SU-DHL-6 (cell line): ENCODE results near the gene IFIT1B.

ENCODE experiments used
- H2AFZ ChIP-seq: fragments of 200-600 bp; sonication (generic); 2 replicates; pipeline ENCODE4 v1.6.1; 2014; ENCODE audit warnings: low read depth, mild to moderate bottlenecking, moderate library complexity, mixed read lengths, antibody characterized with exemption, low read length; ENCODE audit not compliant: severe bottlenecking
- H3F3A ChIP-seq: fragments of 200-600 bp; shearing (Covaris generic); 2 replicates; pipeline ENCODE4 v1.6.0; 2016; ENCODE audit warnings: antibody characterized with exemption, mild to moderate bottlenecking; ENCODE audit not compliant: insufficient read depth
- H3K27ac ChIP-seq: fragments of 200-600 bp; sonication (generic); 2 replicates; pipeline ENCODE4 v1.5.1; 2016; ENCODE audit warnings: low read depth, mild to moderate bottlenecking, low read length, moderate library complexity, mixed read lengths
- H3K27me3 ChIP-seq: fragments of 200-600 bp; sonication (generic), shearing (Covaris generic); 2 replicates; pipeline ENCODE4 v1.6.0; 2014; ENCODE audit warnings: mild to moderate bottlenecking, low read length
- H3K36me3 ChIP-seq: fragments of 200-600 bp; sonication (generic); 2 replicates; pipeline ENCODE4 v1.6.1; 2014; ENCODE audit warnings: mild to moderate bottlenecking, low read length, mixed read lengths
- H3K4me2 ChIP-seq: fragments of 300-600, 200-600 bp; shearing (Covaris generic), sonication (generic); 2 replicates; pipeline ENCODE4 v1.6.0; 2014; ENCODE audit warnings: low read length, low read depth, mild to moderate bottlenecking; ENCODE audit not compliant: poor library complexity, severe bottlenecking
- H3K4me3 ChIP-seq: fragments of 200-600 bp; sonication (generic); 2 replicates; pipeline ENCODE4 v1.5.1; 2014; ENCODE audit warnings: antibody characterized with exemption, low read length, mild to moderate bottlenecking, mixed read lengths; ENCODE audit not compliant: insufficient read depth, poor library complexity, severe bottlenecking
- H3K79me2 ChIP-seq: fragments of 200-600 bp; sonication (generic); 2 replicates; pipeline ENCODE4 v1.6.1; 2014; ENCODE audit warnings: mild to moderate bottlenecking, low read length, moderate library complexity; ENCODE audit not compliant: insufficient read depth
- H3K9ac ChIP-seq: fragments of 200-600 bp; sonication (generic); 2 replicates; pipeline ENCODE4 v1.7.0; 2014; ENCODE audit warnings: mild to moderate bottlenecking, low read length
- H3K9me2 ChIP-seq: fragments of 200-600 bp; sonication (generic); replicated peaks from 2 replicates; pipeline ENCODE4 v1.6.1; 2014; ENCODE audit warnings: low read length; ENCODE audit not compliant: insufficient read depth
- H3K9me3 ChIP-seq: fragments of 200-600 bp; sonication (generic); 2 replicates; pipeline ENCODE4 v1.6.1; 2014; ENCODE audit warnings: low read length, mixed read lengths; ENCODE audit not compliant: insufficient read depth
- H4K20me1 ChIP-seq: fragments of 200-600 bp; sonication (generic); 2 replicates; pipeline ENCODE4 v1.6.1; 2014; ENCODE audit warnings: low read depth, mild to moderate bottlenecking, antibody characterized with exemption, low read length, moderate library complexity, mixed read lengths
- EZH2phosphoT487 ChIP-seq: fragments of 200-600 bp; sonication (generic), shearing (Covaris generic); conservative IDR thresholded peaks from 2 replicates; pipeline ENCODE4 v1.6.1; 2018; ENCODE audit warnings: mild to moderate bottlenecking, antibody characterized with exemption, low read length, moderate library complexity, mixed read lengths
- TF ChIP-seq, protein P1 (sequence below): fragments of 200-600 bp; sonication (generic); IDR thresholded peaks from one replicate; pipeline ENCODE4 v1.5.1; 2017; ENCODE audit warnings: antibody characterized with exemption, mild to moderate bottlenecking, low read length, moderate library complexity; ENCODE audit not compliant: insufficient read depth, poor library complexity, severe bottlenecking

The IFIT1B gene

DNA sequence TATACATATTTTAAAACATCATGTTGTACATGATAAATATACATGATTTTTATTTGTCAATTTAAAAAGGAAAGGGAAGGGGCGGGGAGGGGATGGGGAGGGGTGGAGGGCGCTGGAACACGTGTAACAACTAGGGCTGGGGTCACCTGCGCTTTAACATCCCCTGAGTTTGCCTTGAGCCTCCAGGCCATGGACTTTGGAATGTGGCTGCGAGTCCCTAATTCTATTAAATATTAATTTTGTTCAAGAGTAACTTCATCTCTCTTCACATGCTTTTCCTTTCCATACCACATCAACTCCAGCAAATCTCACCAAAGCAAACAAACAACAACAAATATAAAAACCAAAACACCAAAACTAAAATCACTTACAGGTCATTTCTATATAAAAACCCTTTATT, 47.1 kb downstream of the IFIT1B start:
- H2AFZ ChIP-seq: no peak overlapping the region
- TF ChIP-seq, protein P1, sequence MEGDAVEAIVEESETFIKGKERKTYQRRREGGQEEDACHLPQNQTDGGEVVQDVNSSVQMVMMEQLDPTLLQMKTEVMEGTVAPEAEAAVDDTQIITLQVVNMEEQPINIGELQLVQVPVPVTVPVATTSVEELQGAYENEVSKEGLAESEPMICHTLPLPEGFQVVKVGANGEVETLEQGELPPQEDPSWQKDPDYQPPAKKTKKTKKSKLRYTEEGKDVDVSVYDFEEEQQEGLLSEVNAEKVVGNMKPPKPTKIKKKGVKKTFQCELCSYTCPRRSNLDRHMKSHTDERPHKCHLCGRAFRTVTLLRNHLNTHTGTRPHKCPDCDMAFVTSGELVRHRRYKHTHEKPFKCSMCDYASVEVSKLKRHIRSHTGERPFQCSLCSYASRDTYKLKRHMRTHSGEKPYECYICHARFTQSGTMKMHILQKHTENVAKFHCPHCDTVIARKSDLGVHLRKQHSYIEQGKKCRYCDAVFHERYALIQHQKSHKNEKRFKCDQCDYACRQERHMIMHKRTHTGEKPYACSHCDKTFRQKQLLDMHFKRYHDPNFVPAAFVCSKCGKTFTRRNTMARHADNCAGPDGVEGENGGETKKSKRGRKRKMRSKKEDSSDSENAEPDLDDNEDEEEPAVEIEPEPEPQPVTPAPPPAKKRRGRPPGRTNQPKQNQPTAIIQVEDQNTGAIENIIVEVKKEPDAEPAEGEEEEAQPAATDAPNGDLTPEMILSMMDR: no peak
- TF ChIP-seq EZH2phosphoT487: no peak

DNA sequence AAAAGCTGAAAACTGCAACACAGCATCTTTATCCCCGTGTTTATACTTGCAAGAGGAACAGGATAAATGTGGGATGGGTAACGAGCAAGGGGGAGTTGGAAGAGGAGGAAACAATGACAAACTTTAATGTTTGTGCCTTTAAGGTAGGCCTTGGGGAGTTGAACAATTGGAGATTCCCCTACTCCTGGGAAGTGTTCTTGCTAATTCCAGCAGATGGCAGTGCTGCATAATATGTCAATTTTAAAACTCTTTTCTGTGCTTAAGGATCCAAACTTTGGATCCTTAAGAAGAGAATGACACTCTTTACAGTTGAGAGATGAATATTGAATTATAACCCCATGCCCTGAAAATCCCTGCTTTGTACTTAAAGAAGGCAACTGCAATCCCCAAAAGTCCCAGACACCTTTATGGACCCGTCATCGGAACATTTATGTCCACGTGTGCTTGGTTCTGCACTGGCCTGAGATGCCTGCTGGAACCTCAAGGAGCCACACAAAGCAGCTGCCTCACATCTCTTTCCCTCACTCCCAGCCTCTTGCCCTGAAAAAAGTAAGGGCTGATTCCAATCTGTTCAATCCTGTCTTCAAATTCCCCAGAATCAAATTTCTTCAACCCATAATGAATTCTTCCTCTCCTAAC, 48.5 kb downstream of the IFIT1B start:
- H3K36me3 ChIP-seq: no peaks in the 10 kb centered on the region
- no peaks in the 10 kb centered on the region for H3K79me2 ChIP-seq
- H3K9me2 ChIP-seq: no peaks in the 10 kb centered on the region
- H3K27ac ChIP-seq: no peak overlapping the region
- no peaks in the 10 kb centered on the region for H4K20me1 ChIP-seq
- no peak overlapping the region for H3K9ac ChIP-seq
- no peak for TF ChIP-seq EZH2phosphoT487
- TF ChIP-seq, protein P1: peak; percentile 52
- no peak overlapping the region for H3K4me2 ChIP-seq
- no peaks in the 10 kb centered on the region for H3K9me3 ChIP-seq
- H3K27me3 ChIP-seq: no peaks in the 10 kb centered on the region
- H3K4me3 ChIP-seq: no peak overlapping the region
- H3F3A ChIP-seq: no peaks in the 10 kb centered on the region
- no peak overlapping the region for H2AFZ ChIP-seq

More for the DNA sequence above, 47.1 kb downstream of the IFIT1B start:
- H3K9ac ChIP-seq: no peak overlapping the region
- no peaks in the 10 kb centered on the region for H3K36me3 ChIP-seq
- H3K9me2 ChIP-seq: no peaks in the 10 kb centered on the region
- H3K9me3 ChIP-seq: no peaks in the 10 kb centered on the region
- no peak overlapping the region for H3K27ac ChIP-seq
- H3K79me2 ChIP-seq: no peaks in the 10 kb centered on the region
- H3F3A ChIP-seq: no peaks in the 10 kb centered on the region
- H3K4me2 ChIP-seq: no peak overlapping the region
- no peak overlapping the region for H3K4me3 ChIP-seq
- H3K27me3 ChIP-seq: no peaks in the 10 kb centered on the region
- no peaks in the 10 kb centered on the region for H4K20me1 ChIP-seq

DNA sequence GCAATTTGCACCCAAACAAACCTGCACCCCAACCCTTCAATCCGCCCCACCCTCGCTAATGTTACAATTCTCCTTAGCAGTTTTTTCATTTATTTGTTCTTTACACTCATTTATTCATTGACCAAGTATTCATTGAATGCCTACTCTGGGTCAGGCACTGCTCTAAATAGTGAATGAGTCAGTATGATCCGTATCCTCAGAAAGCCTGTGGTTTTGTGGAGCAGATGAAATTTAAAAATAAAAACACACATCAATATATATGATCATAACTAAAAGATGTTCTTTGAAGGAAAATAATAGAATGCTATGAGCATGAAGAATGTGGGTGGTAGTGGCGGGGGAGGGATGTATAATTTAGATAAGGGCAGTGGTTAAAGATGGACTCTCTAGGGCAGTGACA, 49.8 kb downstream of the IFIT1B start:
- TF ChIP-seq, protein P1: no peak
- no peak for TF ChIP-seq EZH2phosphoT487
- H3K27me3 ChIP-seq: no peaks in the 10 kb centered on the region

More for the DNA sequence above, 49.8 kb downstream of the IFIT1B start:
- Histone ChIP-seq H3K9ac (no peak overlapping the region), H3K27ac (no peak overlapping the region), H2AFZ (no peak overlapping the region), H3K79me2 (no peaks in the 10 kb centered on the region), H3F3A (no peaks in the 10 kb centered on the region), H3K4me3 (no peak overlapping the region), H3K4me2 (no peak overlapping the region), H3K9me3 (no peaks in the 10 kb centered on the region), H4K20me1 (no peaks in the 10 kb centered on the region), H3K9me2 (no peaks in the 10 kb centered on the region), H3K36me3 (no peaks in the 10 kb centered on the region)
